DND-41 (cell line): ENCODE measurements around the gene LRFN2.

Experiments
- CTCF ChIP-seq: IDR thresholded peaks from 2 replicates; pipeline ENCODE4 v1.5.1; 2012; ENCODE audit warnings: borderline replicate concordance, low read length, moderate library complexity, mild to moderate bottlenecking; ENCODE audit not compliant: poor library complexity, severe bottlenecking; ENCODE audit errors: extremely low read depth
- EZH2 ChIP-seq: IDR thresholded peaks from 3 replicates; pipeline ENCODE4 v1.6.1; 2012; ENCODE audit warnings: borderline replicate concordance, low read depth, mild to moderate bottlenecking, moderate library complexity, low read length, inconsistent platforms; ENCODE audit not compliant: severe bottlenecking

DNA sequence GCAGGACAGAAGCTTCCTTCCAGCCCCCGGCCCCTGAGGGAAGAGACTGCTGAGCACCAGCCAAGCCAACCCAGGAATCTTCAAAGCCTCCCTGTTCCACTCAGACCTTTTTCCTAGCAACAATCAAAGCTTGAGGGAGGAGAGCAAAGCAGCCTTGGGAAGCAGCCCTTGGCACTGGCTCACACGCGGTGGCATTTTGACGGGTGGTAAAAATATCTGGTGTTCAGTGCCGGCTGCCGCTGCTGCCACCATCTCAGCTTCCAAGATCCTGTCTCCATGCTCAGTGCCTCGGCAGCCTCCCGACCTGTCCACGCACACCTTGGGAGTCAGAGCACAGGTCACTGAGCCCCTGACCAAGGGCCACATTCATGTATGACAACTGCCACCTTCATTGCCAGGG is 170.1 kb downstream of the LRFN2 start:
- TF ChIP-seq CTCF (no peak), EZH2 (no peak)
